ENCODE data around the gene IGSF11.
"Not testable (repeated sequence)": the region's sequence is repeated elsewhere in the genome, so short reads cannot be mapped to it uniquely, and the experiment has no call there.

The IGSF11 gene

GRCh38 chr3:118988198-118989130 is 46.2 kb downstream of the IGSF11 start:
- no peak for DNase-seq

GRCh38 chr3:118987477-118987876 is 47.2 kb downstream of the IGSF11 start:
- no peak for DNase-seq

GRCh38 chr3:118986734-118987133 is 47.9 kb downstream of the IGSF11 start:
- DNase-seq, result no peak

- DNase-seq, result no peak
Observed at GRCh38 chr3:118984699-118985098, 49.9 kb downstream of the IGSF11 start.

- DNase-seq, result no peak
Observed at GRCh38 chr3:118981494-118982134, 53.0 kb downstream of the IGSF11 start.

GRCh38 chr3:118980832-118981231 is 53.8 kb downstream of the IGSF11 start:
- no peak for DNase-seq

- no peak for DNase-seq
Observed at GRCh38 chr3:118978393-118978758, 56.3 kb downstream of the IGSF11 start.

GRCh38 chr3:118977671-118978392 is 56.8 kb downstream of the IGSF11 start:
- no peak for DNase-seq

GRCh38 chr3:118977118-118977517 is 57.5 kb downstream of the IGSF11 start:
- no peak for DNase-seq

GRCh38 chr3:118975476-118975875 is 59.2 kb downstream of the IGSF11 start:
- not testable (repeated sequence) for DNase-seq

GRCh38 chr3:118974356-118975097 is 60.1 kb downstream of the IGSF11 start:
- DNase-seq, result no peak

- no peak for DNase-seq
Observed at GRCh38 chr3:118973050-118973449, 61.6 kb downstream of the IGSF11 start.

- DNase-seq, result no peak
Observed at GRCh38 chr3:118970819-118971218, 63.8 kb downstream of the IGSF11 start.

GRCh38 chr3:118968640-118969039 is 66.0 kb downstream of the IGSF11 start:
- DNase-seq, result no peak

- DNase-seq, result no peak
Observed at GRCh38 chr3:118968111-118968510, 66.5 kb downstream of the IGSF11 start.

- DNase-seq, result no peak
Observed at GRCh38 chr3:118966700-118967099, 67.9 kb downstream of the IGSF11 start.

- no peak for DNase-seq
Observed at GRCh38 chr3:118963711-118964110, 70.9 kb downstream of the IGSF11 start.

GRCh38 chr3:118960876-118961450 is 73.7 kb downstream of the IGSF11 start:
- DNase-seq, result no peak

- DNase-seq, result no peak
Observed at GRCh38 chr3:118955914-118956556, 78.6 kb downstream of the IGSF11 start.

- no peak for DNase-seq
Observed at GRCh38 chr3:118951089-118951488, 83.6 kb downstream of the IGSF11 start.

- no peak for DNase-seq
Observed at GRCh38 chr3:118949113-118949760, 85.4 kb downstream of the IGSF11 start.

Measured in suppressor macrophage treated with lipopolysaccharide for 1 hour (primary cell).